ENCODE data around the gene HTD2.

The HTD2 gene

DNA sequence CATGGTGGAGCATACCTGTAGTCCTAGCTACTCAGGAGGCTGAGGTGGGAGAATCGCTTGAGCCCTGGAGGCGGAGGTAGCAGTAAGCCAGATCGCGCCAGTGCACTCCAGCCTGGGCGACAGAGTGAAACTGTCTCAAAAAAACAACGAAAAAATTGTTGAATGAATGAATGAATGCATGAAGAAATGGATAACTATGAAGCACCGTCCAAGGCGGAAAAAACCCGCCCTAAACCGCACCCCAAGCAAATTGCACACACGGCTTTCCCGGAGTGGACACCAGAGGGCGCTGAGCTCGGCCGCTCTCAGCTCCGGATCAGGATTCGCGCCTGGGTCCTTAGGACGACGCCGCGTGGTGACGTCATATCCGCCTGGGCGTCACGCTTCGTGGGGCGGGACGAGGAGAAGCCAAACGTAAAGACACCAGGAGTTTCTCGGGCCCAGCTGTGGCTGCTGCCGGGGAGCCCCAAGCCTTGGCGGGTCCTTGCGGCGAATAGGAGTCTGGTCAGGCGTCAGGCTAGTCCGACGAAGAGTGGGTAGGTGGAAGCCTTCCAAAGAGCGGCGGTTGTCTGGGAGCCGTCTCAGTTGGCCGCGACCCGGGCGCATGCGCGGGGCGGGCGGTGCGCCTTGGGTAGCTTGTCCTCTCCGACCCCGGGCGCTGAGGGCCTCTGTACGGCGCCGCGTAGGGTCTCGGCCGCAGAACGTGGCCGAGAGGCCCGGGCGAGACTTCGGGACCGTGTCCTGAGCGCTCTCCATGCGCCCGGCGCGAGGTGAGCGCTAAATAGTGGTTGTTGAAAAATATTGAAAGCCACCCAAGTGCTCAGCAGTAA, at the start of gene HTD2, which contains the start of gene RPP14 (continued):
- TF ChIP-seq, protein P1, sequence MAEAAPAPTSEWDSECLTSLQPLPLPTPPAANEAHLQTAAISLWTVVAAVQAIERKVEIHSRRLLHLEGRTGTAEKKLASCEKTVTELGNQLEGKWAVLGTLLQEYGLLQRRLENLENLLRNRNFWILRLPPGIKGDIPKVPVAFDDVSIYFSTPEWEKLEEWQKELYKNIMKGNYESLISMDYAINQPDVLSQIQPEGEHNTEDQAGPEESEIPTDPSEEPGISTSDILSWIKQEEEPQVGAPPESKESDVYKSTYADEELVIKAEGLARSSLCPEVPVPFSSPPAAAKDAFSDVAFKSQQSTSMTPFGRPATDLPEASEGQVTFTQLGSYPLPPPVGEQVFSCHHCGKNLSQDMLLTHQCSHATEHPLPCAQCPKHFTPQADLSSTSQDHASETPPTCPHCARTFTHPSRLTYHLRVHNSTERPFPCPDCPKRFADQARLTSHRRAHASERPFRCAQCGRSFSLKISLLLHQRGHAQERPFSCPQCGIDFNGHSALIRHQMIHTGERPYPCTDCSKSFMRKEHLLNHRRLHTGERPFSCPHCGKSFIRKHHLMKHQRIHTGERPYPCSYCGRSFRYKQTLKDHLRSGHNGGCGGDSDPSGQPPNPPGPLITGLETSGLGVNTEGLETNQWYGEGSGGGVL (tag by site-specific recombination; IDR thresholded peaks at IDR 0.05), result peak; percentile 26; the same call in 1 of the 2 replicates
- TF ChIP-seq, protein P2, sequence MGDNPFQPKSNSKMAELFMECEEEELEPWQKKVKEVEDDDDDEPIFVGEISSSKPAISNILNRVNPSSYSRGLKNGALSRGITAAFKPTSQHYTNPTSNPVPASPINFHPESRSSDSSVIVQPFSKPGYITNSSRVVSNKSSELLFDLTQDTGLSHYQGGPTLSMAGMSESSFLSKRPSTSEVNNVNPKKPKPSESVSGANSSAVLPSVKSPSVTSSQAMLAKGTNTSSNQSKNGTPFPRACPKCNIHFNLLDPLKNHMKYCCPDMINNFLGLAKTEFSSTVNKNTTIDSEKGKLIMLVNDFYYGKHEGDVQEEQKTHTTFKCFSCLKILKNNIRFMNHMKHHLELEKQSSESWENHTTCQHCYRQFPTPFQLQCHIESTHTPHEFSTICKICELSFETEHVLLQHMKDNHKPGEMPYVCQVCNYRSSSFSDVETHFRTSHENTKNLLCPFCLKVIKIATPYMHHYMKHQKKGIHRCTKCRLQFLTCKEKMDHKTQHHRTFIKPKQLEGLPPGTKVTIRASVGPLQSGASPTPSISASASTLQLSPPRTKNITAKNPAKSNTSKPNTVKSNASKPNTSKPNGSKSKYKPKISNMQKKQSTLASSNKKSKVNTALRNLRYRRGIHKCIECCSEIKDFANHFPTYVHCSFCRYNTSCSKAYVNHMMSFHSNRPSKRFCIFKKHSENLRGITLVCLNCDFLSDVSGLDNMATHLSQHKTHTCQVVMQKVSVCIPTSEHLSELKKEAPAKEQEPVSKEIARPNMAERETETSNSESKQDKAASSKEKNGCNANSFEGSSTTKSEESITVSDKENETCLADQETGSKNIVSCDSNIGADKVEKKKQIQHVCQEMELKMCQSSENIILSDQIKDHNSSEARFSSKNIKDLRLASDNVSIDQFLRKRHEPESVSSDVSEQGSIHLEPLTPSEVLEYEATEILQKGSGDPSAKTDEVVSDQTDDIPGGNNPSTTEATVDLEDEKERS (tag by site-specific recombination; IDR thresholded peaks at IDR 0.05), result no peak
- TF ChIP-seq KLF1 (tag by site-specific recombination; IDR thresholded peaks at IDR 0.05), result peak; percentile 52; the same call in 1 of the 2 replicates
- peak; percentile 41; the same call in 1 of the 2 replicates for TF ChIP-seq ZFP69B (tag by site-specific recombination; IDR thresholded peaks at IDR 0.05)
- TF ChIP-seq ZNF350 (tag by site-specific recombination; IDR thresholded peaks at IDR 0.05), result no peak
- no peak for TF ChIP-seq ZNF155 (tag by site-specific recombination; IDR thresholded peaks at IDR 0.05)
- TF ChIP-seq, protein P3, sequence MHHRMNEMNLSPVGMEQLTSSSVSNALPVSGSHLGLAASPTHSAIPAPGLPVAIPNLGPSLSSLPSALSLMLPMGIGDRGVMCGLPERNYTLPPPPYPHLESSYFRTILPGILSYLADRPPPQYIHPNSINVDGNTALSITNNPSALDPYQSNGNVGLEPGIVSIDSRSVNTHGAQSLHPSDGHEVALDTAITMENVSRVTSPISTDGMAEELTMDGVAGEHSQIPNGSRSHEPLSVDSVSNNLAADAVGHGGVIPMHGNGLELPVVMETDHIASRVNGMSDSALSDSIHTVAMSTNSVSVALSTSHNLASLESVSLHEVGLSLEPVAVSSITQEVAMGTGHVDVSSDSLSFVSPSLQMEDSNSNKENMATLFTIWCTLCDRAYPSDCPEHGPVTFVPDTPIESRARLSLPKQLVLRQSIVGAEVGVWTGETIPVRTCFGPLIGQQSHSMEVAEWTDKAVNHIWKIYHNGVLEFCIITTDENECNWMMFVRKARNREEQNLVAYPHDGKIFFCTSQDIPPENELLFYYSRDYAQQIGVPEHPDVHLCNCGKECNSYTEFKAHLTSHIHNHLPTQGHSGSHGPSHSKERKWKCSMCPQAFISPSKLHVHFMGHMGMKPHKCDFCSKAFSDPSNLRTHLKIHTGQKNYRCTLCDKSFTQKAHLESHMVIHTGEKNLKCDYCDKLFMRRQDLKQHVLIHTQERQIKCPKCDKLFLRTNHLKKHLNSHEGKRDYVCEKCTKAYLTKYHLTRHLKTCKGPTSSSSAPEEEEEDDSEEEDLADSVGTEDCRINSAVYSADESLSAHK (tag by site-specific recombination; IDR thresholded peaks at IDR 0.05), result peak; percentile 46; the same call in 1 of the 2 replicates
- no peak for TF ChIP-seq ZNF416 (tag by site-specific recombination; IDR thresholded peaks at IDR 0.05)
- peak; percentile 92 for TF ChIP-seq ZNF335 (tag by site-specific recombination; conservative IDR thresholded peaks at IDR 0.05)
- peak; percentile 65 for TF ChIP-seq ZEB2 (tag by site-specific recombination; IDR thresholded peaks at IDR 0.05)
- no peak for TF ChIP-seq HOXA7 (CRISPR knock-in tag; IDR thresholded peaks at IDR 0.05; ENCODE audit: borderline replicate concordance)
- no peak for TF ChIP-seq ZNF16 (tag by site-specific recombination; IDR thresholded peaks at IDR 0.05; ENCODE audit: low read depth)
- TF ChIP-seq ZNF473 (tag by site-specific recombination; IDR thresholded peaks at IDR 0.05), result no peak
- no peak for TF ChIP-seq ZNF626 (tag by site-specific recombination; IDR thresholded peaks at IDR 0.05)
- TF ChIP-seq ZBTB8A (tag by site-specific recombination; IDR thresholded peaks at IDR 0.05), result peak; percentile 52
- no peak for TF ChIP-seq ZNF404 (tag by site-specific recombination; IDR thresholded peaks at IDR 0.05)
- TF ChIP-seq ZBTB17 (tag by site-specific recombination; IDR thresholded peaks at IDR 0.05), result peak; percentile 89
- peak; percentile 69 for TF ChIP-seq ZNF76 (tag by site-specific recombination; IDR thresholded peaks at IDR 0.05; ENCODE audit: borderline replicate concordance, low read depth)
- TF ChIP-seq KLF9 (tag by site-specific recombination; IDR thresholded peaks at IDR 0.05; ENCODE audit: low read depth), result peak; percentile 25; the same call in 1 of the 2 replicates
- TF ChIP-seq ZNF610 (tag by site-specific recombination; IDR thresholded peaks at IDR 0.05; ENCODE audit: borderline replicate concordance), result peak; percentile 71
- TF ChIP-seq, protein P4, sequence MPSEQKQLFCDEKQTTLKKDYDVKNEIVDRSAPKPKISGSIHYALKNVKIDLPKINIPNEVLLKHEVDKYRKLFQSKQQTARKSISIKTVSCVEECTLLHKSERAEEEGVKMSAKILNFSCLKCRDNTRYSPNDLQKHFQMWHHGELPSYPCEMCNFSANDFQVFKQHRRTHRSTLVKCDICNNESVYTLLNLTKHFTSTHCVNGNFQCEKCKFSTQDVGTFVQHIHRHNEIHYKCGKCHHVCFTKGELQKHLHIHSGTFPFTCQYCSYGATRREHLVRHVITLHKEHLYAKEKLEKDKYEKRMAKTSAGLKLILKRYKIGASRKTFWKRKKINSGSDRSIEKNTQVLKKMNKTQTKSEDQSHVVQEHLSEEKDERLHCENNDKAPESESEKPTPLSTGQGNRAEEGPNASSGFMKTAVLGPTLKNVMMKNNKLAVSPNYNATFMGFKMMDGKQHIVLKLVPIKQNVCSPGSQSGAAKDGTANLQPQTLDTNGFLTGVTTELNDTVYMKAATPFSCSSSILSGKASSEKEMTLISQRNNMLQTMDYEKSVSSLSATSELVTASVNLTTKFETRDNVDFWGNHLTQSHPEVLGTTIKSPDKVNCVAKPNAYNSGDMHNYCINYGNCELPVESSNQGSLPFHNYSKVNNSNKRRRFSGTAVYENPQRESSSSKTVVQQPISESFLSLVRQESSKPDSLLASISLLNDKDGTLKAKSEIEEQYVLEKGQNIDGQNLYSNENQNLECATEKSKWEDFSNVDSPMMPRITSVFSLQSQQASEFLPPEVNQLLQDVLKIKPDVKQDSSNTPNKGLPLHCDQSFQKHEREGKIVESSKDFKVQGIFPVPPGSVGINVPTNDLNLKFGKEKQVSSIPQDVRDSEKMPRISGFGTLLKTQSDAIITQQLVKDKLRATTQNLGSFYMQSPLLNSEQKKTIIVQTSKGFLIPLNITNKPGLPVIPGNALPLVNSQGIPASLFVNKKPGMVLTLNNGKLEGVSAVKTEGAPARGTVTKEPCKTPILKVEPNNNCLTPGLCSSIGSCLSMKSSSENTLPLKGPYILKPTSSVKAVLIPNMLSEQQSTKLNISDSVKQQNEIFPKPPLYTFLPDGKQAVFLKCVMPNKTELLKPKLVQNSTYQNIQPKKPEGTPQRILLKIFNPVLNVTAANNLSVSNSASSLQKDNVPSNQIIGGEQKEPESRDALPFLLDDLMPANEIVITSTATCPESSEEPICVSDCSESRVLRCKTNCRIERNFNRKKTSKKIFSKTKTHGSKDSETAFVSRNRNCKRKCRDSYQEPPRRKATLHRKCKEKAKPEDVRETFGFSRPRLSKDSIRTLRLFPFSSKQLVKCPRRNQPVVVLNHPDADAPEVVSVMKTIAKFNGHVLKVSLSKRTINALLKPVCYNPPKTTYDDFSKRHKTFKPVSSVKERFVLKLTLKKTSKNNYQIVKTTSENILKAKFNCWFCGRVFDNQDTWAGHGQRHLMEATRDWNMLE (tag by site-specific recombination; conservative IDR thresholded peaks at IDR 0.05; ENCODE audit: low read depth), result peak; percentile 92
- TF ChIP-seq ZBTB21 (tag by site-specific recombination; IDR thresholded peaks at IDR 0.05), result peak; percentile 96
- TF ChIP-seq ZNF23 (tag by site-specific recombination; IDR thresholded peaks at IDR 0.05; ENCODE audit: borderline replicate concordance), result no peak
- TF ChIP-seq, protein P5, sequence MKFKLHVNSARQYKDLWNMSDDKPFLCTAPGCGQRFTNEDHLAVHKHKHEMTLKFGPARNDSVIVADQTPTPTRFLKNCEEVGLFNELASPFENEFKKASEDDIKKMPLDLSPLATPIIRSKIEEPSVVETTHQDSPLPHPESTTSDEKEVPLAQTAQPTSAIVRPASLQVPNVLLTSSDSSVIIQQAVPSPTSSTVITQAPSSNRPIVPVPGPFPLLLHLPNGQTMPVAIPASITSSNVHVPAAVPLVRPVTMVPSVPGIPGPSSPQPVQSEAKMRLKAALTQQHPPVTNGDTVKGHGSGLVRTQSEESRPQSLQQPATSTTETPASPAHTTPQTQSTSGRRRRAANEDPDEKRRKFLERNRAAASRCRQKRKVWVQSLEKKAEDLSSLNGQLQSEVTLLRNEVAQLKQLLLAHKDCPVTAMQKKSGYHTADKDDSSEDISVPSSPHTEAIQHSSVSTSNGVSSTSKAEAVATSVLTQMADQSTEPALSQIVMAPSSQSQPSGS (tag by site-specific recombination; IDR thresholded peaks at IDR 0.05; ENCODE audit: low read depth), result peak; percentile 99
- no peak for TF ChIP-seq ZNF341 (tag by site-specific recombination; IDR thresholded peaks at IDR 0.05; ENCODE audit: low read depth)

Data from HEK293 (cell line).